Muscle layer of colon (tissue), 2 donors: ENCODE data around the gene MCTP2.
A peak's percentile ranks its signal among the peaks of the same experiment; 100 is the strongest.

Experiments
- H3K27ac ChIP-seq: one replicate; pipeline ENCODE4 v1.7.0; 2013; ENCODE audit warnings: low read depth, mild to moderate bottlenecking, low read length, moderate library complexity
- H3K27me3 ChIP-seq, 2 donors: one replicate each; pipeline ENCODE4 v1.7.0; 2013; ENCODE audit warnings: low read length in 2 of 2, mild to moderate bottlenecking in 2 of 2; ENCODE audit not compliant: insufficient read depth in 2 of 2, control insufficient read depth in 1 of 2
- H3K36me3 ChIP-seq: one replicate; pipeline ENCODE4 v1.7.0; 2013; ENCODE audit warnings: mild to moderate bottlenecking, low read length; ENCODE audit not compliant: insufficient read depth
- H3K4me1 ChIP-seq: one replicate; pipeline ENCODE4 v1.7.0; 2013; ENCODE audit warnings: mild to moderate bottlenecking, low read length; ENCODE audit not compliant: insufficient read depth
- H3K4me3 ChIP-seq, 2 donors: one replicate each; pipeline ENCODE4 v1.7.0; 2013; ENCODE audit warnings: low read length in 2 of 2, low read depth in 1 of 2, mild to moderate bottlenecking in 1 of 2, moderate library complexity in 1 of 2
- H3K9ac ChIP-seq: one replicate; pipeline ENCODE4 v1.7.0; 2013; ENCODE audit warnings: low read length
- H3K9me3 ChIP-seq: one replicate; pipeline ENCODE4 v1.7.0; 2013; ENCODE audit warnings: mild to moderate bottlenecking, low read length
- donor health status: abdominal sarcoma.
- donor health status: Adenocarcinoma of cecum.

Gene MCTP2

GRCh38 chr15:94230883-94231722 is at the start of gene MCTP2:
TSS of gene MCTP2 (plus strand) at chr15:94231561. CDS start at chr15:94298266, 66,705 bp downstream.
- Histone ChIP-seq H3K27ac (no peak within 1 kb of the TSS), H3K4me3 (peak within 1 kb of the TSS; percentile 8 to 62), H3K9me3 (no peaks in the 10 kb centered on the region), H3K4me1 (peaks cover 8% of the 10 kb centered on the region), H3K36me3 (no peaks in the 10 kb centered on the region), H3K27me3 (peaks cover 5 to 11% of the 10 kb centered on the region in 2 donors), H3K9ac (no peak within 1 kb of the TSS)

- no peaks in the 10 kb centered on the region for H3K9me3 ChIP-seq
- H3K4me1 ChIP-seq = no peaks in the 10 kb centered on the region
- H3K9ac ChIP-seq = no peak overlapping the region
- no peaks in the 10 kb centered on the region for H3K36me3 ChIP-seq
- no peaks in the 10 kb centered on the region for H3K27me3 ChIP-seq
- H3K27ac ChIP-seq = no peak overlapping the region
- H3K4me3 ChIP-seq = no peak overlapping the region
These were observed 48.5 kb upstream of the MCTP2 start for GRCh38 chr15:94182883-94183282.

- H3K36me3 ChIP-seq = no peaks in the 10 kb centered on the region
- no peaks in the 10 kb centered on the region for H3K27me3 ChIP-seq
- no peak overlapping the region for H3K27ac ChIP-seq
- no peaks in the 10 kb centered on the region for H3K4me1 ChIP-seq
- H3K9ac ChIP-seq = no peak overlapping the region
- H3K4me3 ChIP-seq = no peak overlapping the region
- H3K9me3 ChIP-seq = no peaks in the 10 kb centered on the region
These were observed 45.7 kb upstream of the MCTP2 start for GRCh38 chr15:94185547-94186236.

GRCh38 chr15:94186770-94187331 is 44.5 kb upstream of the MCTP2 start:
- H3K9me3 ChIP-seq = no peaks in the 10 kb centered on the region
- no peak overlapping the region for H3K4me3 ChIP-seq
- no peaks in the 10 kb centered on the region for H3K36me3 ChIP-seq
- H3K4me1 ChIP-seq = no peaks in the 10 kb centered on the region
- H3K9ac ChIP-seq = no peak overlapping the region
- no peaks in the 10 kb centered on the region for H3K27me3 ChIP-seq
- H3K27ac ChIP-seq = no peak overlapping the region

- Histone ChIP-seq H3K27ac (no peak overlapping the region), H3K9ac (no peak overlapping the region), H3K4me1 (no peaks in the 10 kb centered on the region), H3K9me3 (no peaks in the 10 kb centered on the region), H3K36me3 (no peaks in the 10 kb centered on the region), H3K27me3 (no peaks in the 10 kb centered on the region), H3K4me3 (no peak overlapping the region)
These were observed 37.5 kb upstream of the MCTP2 start for GRCh38 chr15:94193906-94194305.

- H3K9me3 ChIP-seq = no peaks in the 10 kb centered on the region
- H3K4me1 ChIP-seq = no peaks in the 10 kb centered on the region
- H3K9ac ChIP-seq = no peak overlapping the region
- H3K27me3 ChIP-seq = no peaks in the 10 kb centered on the region
- no peaks in the 10 kb centered on the region for H3K36me3 ChIP-seq
- H3K27ac ChIP-seq = no peak overlapping the region
- no peak overlapping the region for H3K4me3 ChIP-seq
These were observed 34.8 kb upstream of the MCTP2 start for GRCh38 chr15:94196531-94196930.

GRCh38 chr15:94198633-94199032 is 32.7 kb upstream of the MCTP2 start:
- Histone ChIP-seq H3K9ac (no peak overlapping the region), H3K36me3 (no peaks in the 10 kb centered on the region), H3K4me3 (no peak overlapping the region), H3K27me3 (no peaks in the 10 kb centered on the region), H3K27ac (no peak overlapping the region), H3K4me1 (no peaks in the 10 kb centered on the region), H3K9me3 (no peaks in the 10 kb centered on the region)

GRCh38 chr15:94199725-94200124 is 31.6 kb upstream of the MCTP2 start:
- Histone ChIP-seq H3K9me3 (no peaks in the 10 kb centered on the region), H3K36me3 (no peaks in the 10 kb centered on the region), H3K4me3 (no peak overlapping the region), H3K27ac (no peak overlapping the region), H3K27me3 (no peaks in the 10 kb centered on the region), H3K4me1 (no peaks in the 10 kb centered on the region), H3K9ac (no peak overlapping the region)

GRCh38 chr15:94203306-94203705 is 28.1 kb upstream of the MCTP2 start:
- H3K9me3 ChIP-seq = no peaks in the 10 kb centered on the region
- H3K27ac ChIP-seq = no peak overlapping the region
- no peaks in the 10 kb centered on the region for H3K36me3 ChIP-seq
- H3K27me3 ChIP-seq = no peaks in the 10 kb centered on the region
- H3K9ac ChIP-seq = no peak overlapping the region
- no peak overlapping the region for H3K4me3 ChIP-seq
- H3K4me1 ChIP-seq = no peaks in the 10 kb centered on the region

- Histone ChIP-seq H3K4me3 (no peak overlapping the region), H3K27me3 (no peaks in the 10 kb centered on the region), H3K4me1 (no peaks in the 10 kb centered on the region), H3K36me3 (no peaks in the 10 kb centered on the region), H3K9ac (no peak overlapping the region), H3K9me3 (no peaks in the 10 kb centered on the region), H3K27ac (no peak overlapping the region)
These were observed 26.0 kb upstream of the MCTP2 start for GRCh38 chr15:94205366-94205765.

- Histone ChIP-seq H3K27ac (no peak overlapping the region), H3K9ac (no peak overlapping the region), H3K36me3 (no peaks in the 10 kb centered on the region), H3K27me3 (no peaks in the 10 kb centered on the region), H3K9me3 (no peaks in the 10 kb centered on the region), H3K4me3 (no peak overlapping the region), H3K4me1 (no peaks in the 10 kb centered on the region)
These were observed 24.7 kb upstream of the MCTP2 start for GRCh38 chr15:94206463-94207167.
